Muscle layer of duodenum (tissue), 2 donors: ENCODE data around the gene LITAFD.

ENCODE experiments used
- H3K27ac ChIP-seq: one replicate; pipeline ENCODE4 v1.7.0; 2013; ENCODE audit warnings: mild to moderate bottlenecking, low read length
- H3K27me3 ChIP-seq: one replicate; pipeline ENCODE4 v1.7.0; 2013; ENCODE audit warnings: low read depth, mild to moderate bottlenecking, control low read depth, low read length
- H3K36me3 ChIP-seq, 2 donors: one replicate each; pipeline ENCODE4 v1.7.0; 2013; ENCODE audit warnings: low read length in 2 of 2, control low read depth in 1 of 2, mild to moderate bottlenecking in 1 of 2; ENCODE audit not compliant: insufficient read depth in 2 of 2, control insufficient read depth in 1 of 2
- H3K4me1 ChIP-seq, 2 donors: one replicate each; pipeline ENCODE4 v1.7.0; 2013; ENCODE audit warnings: low read length in 2 of 2, mild to moderate bottlenecking in 2 of 2, control low read depth in 1 of 2, moderate library complexity in 1 of 2; ENCODE audit not compliant: insufficient read depth in 2 of 2, control insufficient read depth in 1 of 2
- H3K4me3 ChIP-seq, 2 donors: one replicate each; pipeline ENCODE4 v1.7.0; 2013; ENCODE audit warnings: low read length in 2 of 2, low read depth in 1 of 2, mild to moderate bottlenecking in 1 of 2
- H3K9me3 ChIP-seq, 2 donors: one replicate each; pipeline ENCODE4 v1.7.0; 2013; ENCODE audit warnings: low read length in 2 of 2, control low read depth in 1 of 2, mild to moderate bottlenecking in 1 of 2; ENCODE audit not compliant: control insufficient read depth in 1 of 2
- donor health status: healthy.

Gene LITAFD

GRCh38 chr16:8928467-8928957 is 46.4 kb downstream of the LITAFD start:
- Histone ChIP-seq H3K4me1 (peaks cover 0 to 4% of the 10 kb centered on the region in 2 donors), H3K4me3 (no peak overlapping the region), H3K36me3 (peaks cover 18 to 27% of the 10 kb centered on the region in 2 donors), H3K9me3 (no peaks in the 10 kb centered on the region), H3K27me3 (no peaks in the 10 kb centered on the region), H3K27ac (no peak overlapping the region)

- H3K27ac ChIP-seq: no peak overlapping the region
- H3K9me3 ChIP-seq: no peaks in the 10 kb centered on the region
- H3K4me3 ChIP-seq: no peak overlapping the region
- peaks cover 0 to under 1% of the 10 kb centered on the region in 2 donors for H3K4me1 ChIP-seq
- peaks cover 18 to 25% of the 10 kb centered on the region in 2 donors for H3K36me3 ChIP-seq
- no peaks in the 10 kb centered on the region for H3K27me3 ChIP-seq
Observed at GRCh38 chr16:8929086-8929748, 47.1 kb downstream of the LITAFD start.

DNA sequence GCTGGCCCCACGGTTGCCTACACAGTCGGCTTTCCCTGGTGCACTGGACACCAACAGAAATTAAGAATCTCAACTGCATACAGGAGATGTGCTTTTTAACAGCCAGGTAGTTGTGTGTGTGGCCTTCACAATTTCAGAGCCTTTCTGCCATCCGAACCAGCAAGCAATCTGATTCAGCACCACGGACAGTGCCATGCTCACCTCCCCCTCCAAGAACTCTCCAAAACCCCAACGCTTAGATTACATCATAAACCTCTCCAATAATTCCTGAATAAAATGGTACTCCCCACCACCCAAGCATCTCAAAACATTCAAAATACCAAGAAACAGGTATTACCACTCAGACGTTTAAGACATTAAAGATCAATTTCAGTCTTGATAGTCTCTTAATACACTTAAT is 49.7 kb downstream of the LITAFD start:
- Histone ChIP-seq H3K4me3 (no peak overlapping the region), H3K4me1 (peaks cover 0 to 26% of the 10 kb centered on the region in 2 donors)

GRCh38 chr16:8934601-8935000 is 52.5 kb downstream of the LITAFD start:
- no peak overlapping the region for H3K27ac ChIP-seq
- peaks cover 2 to 7% of the 10 kb centered on the region in 2 donors for H3K36me3 ChIP-seq
- no peaks in the 10 kb centered on the region for H3K9me3 ChIP-seq
- no peak overlapping the region for H3K4me3 ChIP-seq
- H3K27me3 ChIP-seq: no peaks in the 10 kb centered on the region
- peaks cover 0 to 36% of the 10 kb centered on the region in 2 donors for H3K4me1 ChIP-seq

More for the DNA sequence above, 49.7 kb downstream of the LITAFD start:
- H3K9me3 ChIP-seq: no peaks in the 10 kb centered on the region
- H3K27ac ChIP-seq: no peak overlapping the region
- H3K36me3 ChIP-seq: peaks cover 13 to 18% of the 10 kb centered on the region in 2 donors
- H3K27me3 ChIP-seq: no peaks in the 10 kb centered on the region
